Esophagus squamous epithelium (tissue), 4 donors: ENCODE results near the gene CALHM1.
"Not testable (repeated sequence)": the region's sequence is repeated elsewhere in the genome, so short reads cannot be mapped to it uniquely, and the experiment has no call there.

ENCODE experiments used
- POLR2A ChIP-seq, 4 donors: fragments of 450-650 bp; IDR thresholded peaks; one replicate each; pipeline ENCODE4 v1.6.1; 2017; ENCODE audit warnings: antibody characterized with exemption in 4 of 4, mild to moderate bottlenecking in 4 of 4, moderate library complexity in 3 of 4
- TF ChIP-seq, protein P1 (sequence below), 6 experiments: fragments of 450-650 bp in 4 of 6; fragments of 200-600 bp in 2 of 6; sonication (generic) in 2 of 6; IDR thresholded peaks; one replicate each; pipeline ENCODE4 v1.5.1; 2016 to 2019; ENCODE audit warnings: antibody characterized with exemption in 6 of 6, mild to moderate bottlenecking in 4 of 6, moderate library complexity in 4 of 6

DNA sequence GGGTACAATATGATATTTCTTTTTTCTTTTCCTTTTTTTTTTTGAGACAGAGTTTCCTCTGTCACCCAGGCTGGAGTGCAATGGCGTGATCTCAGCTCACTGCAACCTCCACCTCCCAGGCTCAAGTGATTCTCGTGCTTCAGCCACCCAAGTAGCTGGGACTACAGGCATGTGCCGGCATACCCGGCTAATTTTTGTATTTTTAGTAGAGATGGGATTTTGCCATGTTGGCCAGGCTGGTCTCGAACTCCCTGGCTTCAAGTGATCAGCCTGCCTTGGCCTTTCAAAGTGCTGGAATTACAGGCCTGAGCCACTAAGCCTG, 41.6 kb downstream of the CALHM1 start:
- TF ChIP-seq, protein P1, sequence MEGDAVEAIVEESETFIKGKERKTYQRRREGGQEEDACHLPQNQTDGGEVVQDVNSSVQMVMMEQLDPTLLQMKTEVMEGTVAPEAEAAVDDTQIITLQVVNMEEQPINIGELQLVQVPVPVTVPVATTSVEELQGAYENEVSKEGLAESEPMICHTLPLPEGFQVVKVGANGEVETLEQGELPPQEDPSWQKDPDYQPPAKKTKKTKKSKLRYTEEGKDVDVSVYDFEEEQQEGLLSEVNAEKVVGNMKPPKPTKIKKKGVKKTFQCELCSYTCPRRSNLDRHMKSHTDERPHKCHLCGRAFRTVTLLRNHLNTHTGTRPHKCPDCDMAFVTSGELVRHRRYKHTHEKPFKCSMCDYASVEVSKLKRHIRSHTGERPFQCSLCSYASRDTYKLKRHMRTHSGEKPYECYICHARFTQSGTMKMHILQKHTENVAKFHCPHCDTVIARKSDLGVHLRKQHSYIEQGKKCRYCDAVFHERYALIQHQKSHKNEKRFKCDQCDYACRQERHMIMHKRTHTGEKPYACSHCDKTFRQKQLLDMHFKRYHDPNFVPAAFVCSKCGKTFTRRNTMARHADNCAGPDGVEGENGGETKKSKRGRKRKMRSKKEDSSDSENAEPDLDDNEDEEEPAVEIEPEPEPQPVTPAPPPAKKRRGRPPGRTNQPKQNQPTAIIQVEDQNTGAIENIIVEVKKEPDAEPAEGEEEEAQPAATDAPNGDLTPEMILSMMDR (IDR thresholded peaks at IDR 0.05): not testable (repeated sequence)
- TF ChIP-seq POLR2A (IDR thresholded peaks at IDR 0.05): not testable (repeated sequence)
